ENCODE data around the gene NRG3. TPM values are rescaled to one million over a fixed set of nuclear protein-coding genes. Genes with fewer than 3 reads are reported as not detected.

NRG3 gene
- total and polyA plus RNA-seq, 2 of the 4 experiments (the other 2 are of a cell fraction): not detected

GRCh38 chr10:81873932-81874816, 820 bp upstream of the NRG3 start:
- Histone ChIP-seq H3K9me1 (ENCODE audit: insufficient read depth, low read length) (no peaks in the 10 kb centered on the region), H4K5ac (ENCODE audit: low read depth, low read length) (no peak overlapping the region), H4K8ac (ENCODE audit: low read depth in 2 of 2, low read length in 2 of 2) (no peak overlapping the region), H3K18ac (ENCODE audit: low read depth, low read length) (no peak overlapping the region), H4K91ac (ENCODE audit: insufficient read depth, low read depth, low read length) (no peak overlapping the region), H3K9ac (ENCODE audit: low read depth, low read length) (no peak overlapping the region), H3K4me2 (ENCODE audit: low read depth, low read length) (no peak overlapping the region), H3K27ac (ENCODE audit: insufficient read depth, low read length) (no peak overlapping the region), H3K36me3 (ENCODE audit: control insufficient read depth, insufficient read depth, low read length) (no peaks in the 10 kb centered on the region), H2BK15ac (ENCODE audit: low read depth, low read length) (no peak overlapping the region), H3K27me3 (ENCODE audit: control insufficient read depth, insufficient read depth, low read length) (peaks cover 11% of the 10 kb centered on the region; the same call in 1 of the 2 replicates), H2BK120ac (ENCODE audit: low read depth, low read length) (no peak overlapping the region), H2BK20ac (ENCODE audit: low read depth, low read length) (no peak overlapping the region), H3K14ac (replicated peaks; ENCODE audit: low read depth, low read length) (no peak overlapping the region), H2AK5ac (ENCODE audit: low read depth, low read length) (no peak overlapping the region), H3K4me1 (ENCODE audit: control insufficient read depth, insufficient read depth, low read length) (no peaks in the 10 kb centered on the region), H2BK5ac (ENCODE audit: low read depth, low read length, poor library complexity, severe bottlenecking) (no peak overlapping the region), H2AK9ac (replicated peaks; ENCODE audit: low read depth, low read length, poor library complexity) (no peak overlapping the region), H3K4ac (ENCODE audit: low read depth, low read length) (no peak overlapping the region), H4K20me1 (ENCODE audit: insufficient read depth, low read length) (no peaks in the 10 kb centered on the region), H3K56ac (ENCODE audit: extremely low read depth, insufficient read depth, low read length) (no peak overlapping the region), H2AFZ (replicated peaks; ENCODE audit: low read length, poor library complexity) (no peak overlapping the region), H3K9me3 (ENCODE audit: control insufficient read depth, insufficient read depth, low read length) (no peaks in the 10 kb centered on the region; the same call in 1 of the 2 replicates), H3K4me3 (ENCODE audit: insufficient read depth, low read depth, low read length) (no peak overlapping the region), H3K79me1 (ENCODE audit: low read depth in 1 of 2, low read length in 2 of 2) (no peaks in the 10 kb centered on the region), H3K23ac (ENCODE audit: low read depth, low read length) (no peak overlapping the region)
- in situ Hi-C loops (cut with MboI; ENCODE audit: low sequenced_read_pairs): no loop called here
- DNase-seq (no peak), ATAC-seq (ENCODE audit: low read depth) (no peak)
- intact Hi-C loops (cut with micrococcal nuclease): no loop called here
- 1% methylated on average over 18 of the region's 80 CpGs; no CpG with 5 or more reads in 1 of the 2 experiments for WGBS, 2 experiments (ENCODE audit: extremely low coverage in 2 of 2, insufficient read length in 1 of 2)
- no TSS peak for BruUV-seq (replicated peaks)
- POLR2A ChIA-PET (ENCODE audit: unreplicated experiment): no interaction called here
- CTCF ChIA-PET: no interaction called here
- dilution Hi-C loops (cut with HindIII; ENCODE audit: low sequenced_read_pairs, unreplicated experiment): no loop called here
- TF ChIP-seq RCOR1 (IDR thresholded peaks at IDR 0.05; ENCODE audit: insufficient replicate concordance, low read length) (no peak), CTCF (conservative IDR thresholded peaks at IDR 0.05; ENCODE audit: low read depth, low read length) (no peak), MXI1 (IDR thresholded peaks at IDR 0.05; ENCODE audit: borderline replicate concordance, low read depth, low read length) (no peak), RFX5 (IDR thresholded peaks at IDR 0.05; ENCODE audit: low read depth, low read length) (no peak), USF2 (IDR thresholded peaks at IDR 0.05; ENCODE audit: low read depth, low read length) (no peak), MAZ (IDR thresholded peaks at IDR 0.05; ENCODE audit: borderline replicate concordance, low read depth, low read length) (no peak), ELK1 (IDR thresholded peaks at IDR 0.05; ENCODE audit: borderline replicate concordance, low read depth, low read length) (no peak), FOS (IDR thresholded peaks at IDR 0.05; ENCODE audit: low read depth, low read length) (no peak), NFE2L2 (IDR thresholded peaks at IDR 0.05; ENCODE audit: low read depth, low read length) (no peak), CEBPB (IDR thresholded peaks at IDR 0.05; ENCODE audit: low read depth, low read length) (no peak), BHLHE40 (IDR thresholded peaks at IDR 0.05; ENCODE audit: low read depth, low read length) (no peak), RAD21 (IDR thresholded peaks at IDR 0.05; ENCODE audit: low read length) (no peak), SMC3 (IDR thresholded peaks at IDR 0.05; ENCODE audit: low read depth, low read length) (no peak), MAFK (IDR thresholded peaks at IDR 0.05; ENCODE audit: low read depth, low read length) (no peak)

Measured in IMR-90 (cell line).